HG03280 (cell line): ENCODE data around the gene FAM83B.

ENCODE experiments used
- ATAC-seq: cut with Tn5 transposase; IDR thresholded peaks from one replicate; pipeline ENCODE4 v1.9.1; 2021; ENCODE audit warnings: mild to moderate bottlenecking, moderate library complexity; ENCODE audit not compliant: unreplicated experiment

The FAM83B gene

DNA sequence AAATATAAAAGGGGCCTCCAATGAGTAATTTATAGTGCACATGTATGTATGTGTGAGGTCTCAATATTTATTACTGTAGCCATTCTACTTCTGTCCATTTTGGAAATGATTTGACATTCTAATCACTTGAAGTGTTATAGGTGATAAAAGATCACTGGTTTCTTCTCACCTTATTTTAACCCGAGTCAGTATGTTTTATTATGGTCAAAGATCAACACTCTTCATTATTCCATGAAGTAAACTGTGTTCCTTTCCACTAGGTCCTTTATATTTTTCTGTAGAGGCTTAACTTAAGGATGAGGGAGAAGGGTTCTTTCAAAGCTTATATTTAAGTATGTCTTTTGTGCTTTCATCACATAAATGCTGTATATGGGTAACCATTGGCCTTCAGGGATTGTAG is 47.2 kb downstream of the FAM83B start:
- no peak for ATAC-seq

- ATAC-seq: no peak
Measured at GRCh38 chr6:54896302-54896701, 49.7 kb downstream of the FAM83B start.

DNA sequence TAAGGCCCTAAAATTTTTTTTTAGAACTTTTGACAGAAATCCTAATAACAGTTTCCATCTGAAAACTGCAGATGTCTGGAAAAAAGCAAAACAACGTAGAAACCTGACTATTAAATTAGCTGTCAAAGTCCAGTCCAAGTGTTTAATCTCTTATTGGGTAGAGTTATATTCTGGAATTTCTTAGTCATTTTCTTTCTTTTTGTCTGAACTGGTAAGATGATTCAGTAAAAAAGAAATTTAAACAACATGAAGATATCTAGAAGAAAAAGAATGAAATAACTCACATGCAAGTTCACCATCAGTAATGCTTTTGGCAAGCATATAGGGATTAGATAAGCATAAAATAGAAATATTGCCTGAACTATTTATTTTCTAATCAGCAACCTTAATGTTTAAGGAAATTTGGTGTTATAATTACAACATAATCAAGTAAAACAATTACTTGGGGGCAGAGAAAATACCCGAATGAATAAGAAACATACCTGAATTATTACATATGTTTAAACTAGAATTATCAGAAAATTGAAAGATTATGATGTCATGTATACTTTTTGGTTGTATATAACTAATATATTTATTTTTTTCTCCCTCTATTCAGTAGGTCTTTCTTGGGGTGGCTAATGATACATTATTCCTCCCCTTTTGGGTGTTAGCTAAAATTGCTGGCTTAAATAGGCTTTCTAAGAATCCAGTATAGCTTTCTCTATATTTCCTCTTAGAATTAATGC is 51.1 kb downstream of the FAM83B start:
- ATAC-seq: no peak

DNA sequence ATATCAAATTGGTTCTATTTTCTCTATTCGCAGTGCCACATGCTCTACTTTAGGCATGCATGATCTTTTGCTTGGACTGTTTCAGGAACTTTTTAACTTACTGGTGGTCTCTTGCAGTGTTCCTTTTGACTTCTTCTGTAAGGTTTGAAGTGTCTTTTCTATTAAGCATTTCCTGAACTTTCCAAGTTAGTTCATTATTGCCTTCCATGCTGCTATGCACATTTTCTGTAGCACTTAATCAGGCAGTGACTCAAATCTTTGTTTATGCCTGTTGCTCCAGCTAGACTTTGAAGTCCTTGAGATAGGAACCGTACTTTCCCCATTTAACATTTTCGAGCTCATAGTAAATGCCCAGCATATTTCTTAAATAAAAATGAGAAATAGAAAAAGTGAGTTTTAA is 52.2 kb downstream of the FAM83B start:
- ATAC-seq: no peak

DNA sequence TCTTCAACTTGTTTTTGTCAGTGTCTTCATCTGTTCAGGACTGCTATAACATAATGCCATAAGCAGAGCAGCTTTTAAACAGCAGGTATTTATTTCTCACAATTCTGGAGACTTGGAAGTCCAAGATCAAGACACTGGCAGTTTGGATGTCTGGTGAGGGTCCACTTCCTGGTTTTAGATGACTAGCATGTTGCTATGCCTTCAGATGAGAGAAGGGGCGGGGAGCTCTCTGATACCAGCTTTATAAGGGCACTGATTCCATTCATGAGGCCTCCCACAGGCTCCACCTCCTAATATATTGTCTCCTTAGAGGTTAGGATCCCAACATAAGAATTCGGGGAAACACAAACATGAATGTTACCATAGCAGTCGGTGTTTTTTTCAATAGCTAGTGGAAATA is 52.9 kb downstream of the FAM83B start:
- ATAC-seq: no peak

- ATAC-seq: no peak
Measured at GRCh38 chr6:54899986-54900385, 53.4 kb downstream of the FAM83B start.

DNA sequence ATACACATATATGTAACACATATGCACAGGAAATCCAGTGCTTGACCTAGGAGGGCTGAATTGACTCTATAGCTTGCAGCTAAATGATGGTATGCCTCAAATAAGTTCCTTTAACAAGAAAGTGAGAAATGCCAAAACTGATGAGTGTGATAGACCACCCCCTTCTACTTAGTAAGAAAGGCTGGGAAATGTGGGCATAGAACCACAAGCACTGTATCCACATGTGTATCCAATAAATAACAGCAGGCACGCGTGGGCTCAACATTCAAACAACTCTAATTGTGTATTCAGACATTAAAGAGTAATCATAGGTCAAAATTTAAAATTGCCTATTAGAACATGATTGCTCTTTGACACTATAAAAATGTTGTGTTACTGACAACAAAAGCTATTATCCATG is 54.1 kb downstream of the FAM83B start:
- ATAC-seq: no peak

DNA sequence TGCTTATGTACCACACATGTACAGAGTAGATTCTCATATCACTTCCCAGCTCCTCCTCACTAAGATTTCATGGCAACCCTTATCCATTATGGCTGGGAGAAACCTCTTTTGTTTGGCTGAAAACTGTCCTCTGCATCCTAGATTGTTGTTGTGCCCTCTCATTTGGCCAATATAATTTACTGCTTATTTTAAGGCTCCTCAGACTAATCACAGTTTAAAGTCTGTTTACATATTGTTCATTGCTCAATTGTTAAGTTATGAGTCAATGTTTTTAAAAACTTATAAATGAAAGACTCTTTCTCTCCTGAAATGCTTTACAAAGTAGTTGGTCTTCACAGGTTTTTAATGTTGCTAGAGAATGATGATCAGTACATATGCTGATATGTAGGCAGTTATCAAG is 57.3 kb downstream of the FAM83B start:
- no peak for ATAC-seq

- ATAC-seq: no peak
Measured at GRCh38 chr6:54907355-54907754, 60.8 kb downstream of the FAM83B start.

- ATAC-seq: no peak
Measured at GRCh38 chr6:54909184-54909583, 62.6 kb downstream of the FAM83B start.

- ATAC-seq: no peak
Measured at GRCh38 chr6:54910431-54910884, 63.9 kb downstream of the FAM83B start.

DNA sequence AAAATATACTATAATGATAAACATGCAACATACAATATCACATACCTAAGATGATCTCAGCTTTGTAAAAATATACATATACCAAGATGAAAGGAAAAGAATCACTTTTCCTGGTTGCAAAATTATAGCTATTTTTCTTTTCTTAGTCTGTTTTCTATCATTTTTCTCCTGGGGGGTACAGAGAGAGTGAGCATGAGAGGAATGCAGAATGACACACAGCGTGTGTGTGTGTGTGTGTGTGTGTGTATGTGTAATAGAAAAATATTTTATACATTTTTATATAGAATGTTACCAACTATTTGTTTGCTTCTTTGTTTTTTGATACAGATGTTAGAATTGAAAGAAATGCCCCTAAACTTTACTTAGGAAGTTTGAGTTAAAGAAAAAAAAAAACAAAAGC is 64.3 kb downstream of the FAM83B start:
- ATAC-seq: no peak

DNA sequence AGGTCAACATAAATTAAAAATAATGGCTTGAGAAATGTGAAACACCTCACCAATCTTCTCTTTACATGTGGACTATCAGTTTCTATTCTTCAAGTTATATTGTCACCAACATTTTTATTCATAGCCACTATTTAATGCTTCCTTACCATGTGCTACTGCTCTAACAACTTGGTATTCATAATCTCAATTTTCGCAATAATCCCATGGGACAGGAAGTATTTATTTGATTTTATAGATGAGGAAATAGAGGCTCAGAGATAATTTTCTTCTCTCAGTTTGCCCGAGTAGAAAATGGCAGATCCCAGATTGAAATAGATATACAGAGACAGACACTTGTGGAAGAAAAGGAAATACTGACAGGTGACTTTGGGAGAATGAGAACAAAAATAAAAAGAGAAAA is 66.6 kb downstream of the FAM83B start:
- ATAC-seq: no peak

GRCh38 chr6:54916858-54917257 is 70.3 kb downstream of the FAM83B start:
- ATAC-seq: no peak

DNA sequence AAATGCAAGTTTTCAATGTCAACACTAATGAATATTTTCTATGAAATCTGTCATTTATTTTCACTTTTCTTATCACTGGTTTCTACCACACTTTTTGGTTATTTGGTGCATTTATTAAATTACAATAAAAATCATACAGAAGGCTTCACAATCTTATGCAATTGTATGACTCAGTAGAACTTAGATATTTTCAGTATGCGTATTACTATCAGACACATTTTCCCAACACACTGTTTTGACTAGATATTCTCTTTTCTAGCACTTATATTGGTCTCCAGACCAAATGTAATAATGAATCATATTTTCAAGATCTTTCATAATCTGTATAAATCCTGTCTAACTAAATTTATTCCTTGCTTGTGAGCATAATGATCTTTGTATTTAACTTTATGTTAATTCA is 74.1 kb downstream of the FAM83B start:
- ATAC-seq: no peak

GRCh38 chr6:54921891-54922290 is 75.3 kb downstream of the FAM83B start:
- ATAC-seq: no peak

DNA sequence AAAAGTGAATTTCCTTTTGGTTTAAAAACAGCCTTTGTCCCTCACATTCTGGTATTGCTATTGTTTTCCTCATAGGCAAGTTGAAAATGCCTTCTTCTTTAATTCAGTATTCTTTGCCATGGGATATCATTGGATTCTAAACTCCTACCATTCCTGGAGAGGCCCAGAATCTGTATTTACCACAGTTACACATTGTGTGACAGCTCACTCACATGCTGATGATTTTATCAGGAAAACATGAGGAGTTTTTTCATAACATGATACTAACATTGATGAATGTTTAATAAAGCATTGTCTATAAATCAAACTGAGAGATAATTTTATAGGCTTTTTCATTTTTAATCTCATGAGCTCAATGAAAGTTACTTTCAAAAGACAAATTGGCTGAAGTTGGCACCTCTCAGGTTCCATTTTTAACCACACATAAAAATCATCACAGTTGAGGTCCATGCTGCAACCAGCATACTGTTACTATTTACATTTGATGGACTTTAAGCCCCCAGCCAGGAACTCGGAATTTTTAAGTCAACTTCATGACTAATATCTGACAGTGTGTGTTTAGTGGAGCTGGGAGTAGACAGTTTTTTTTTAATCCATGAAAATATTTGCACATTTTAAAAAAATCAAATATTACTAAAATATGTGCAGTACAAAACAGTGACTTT is 82.8 kb downstream of the FAM83B start:
- no peak for ATAC-seq

- no peak for ATAC-seq
Measured at GRCh38 chr6:54932622-54933021, 86.1 kb downstream of the FAM83B start.

DNA sequence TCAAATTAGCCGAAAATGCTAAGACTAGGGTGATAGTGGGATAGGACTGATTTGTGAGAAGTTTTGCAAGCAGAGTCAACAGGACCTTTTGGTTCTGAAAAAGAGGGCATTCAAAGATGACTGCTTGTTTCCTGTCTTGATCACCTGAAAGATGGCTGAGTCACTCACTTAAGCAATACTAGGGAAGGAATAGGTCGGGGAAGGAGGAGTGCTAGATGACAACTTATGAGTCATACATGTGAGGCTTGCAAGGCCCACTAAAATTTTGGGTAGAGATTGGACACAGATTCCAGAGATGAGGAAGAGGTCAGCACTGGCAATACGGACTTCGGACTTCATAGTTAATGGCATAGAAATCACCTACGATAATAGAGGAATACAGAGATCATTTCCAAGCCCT is 89.2 kb downstream of the FAM83B start:
- ATAC-seq: no peak

DNA sequence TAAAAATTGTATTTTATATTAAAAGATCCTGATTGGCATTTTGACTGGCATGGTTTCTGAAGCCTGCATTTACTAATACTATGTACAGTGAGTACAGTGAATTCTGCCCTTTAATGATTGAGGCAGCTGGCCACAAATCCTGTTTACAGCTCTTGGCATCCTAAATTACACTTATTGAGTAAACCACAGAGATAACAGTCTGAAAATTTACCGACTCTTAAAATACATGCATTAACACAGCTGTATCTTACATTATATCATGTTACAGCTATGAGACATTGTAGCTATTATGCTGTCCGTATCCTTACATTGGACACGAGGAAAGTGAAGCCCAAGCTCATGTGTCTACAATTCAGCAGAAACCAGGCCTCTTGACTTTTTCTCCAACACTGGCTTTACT is 90.8 kb downstream of the FAM83B start:
- ATAC-seq: no peak

DNA sequence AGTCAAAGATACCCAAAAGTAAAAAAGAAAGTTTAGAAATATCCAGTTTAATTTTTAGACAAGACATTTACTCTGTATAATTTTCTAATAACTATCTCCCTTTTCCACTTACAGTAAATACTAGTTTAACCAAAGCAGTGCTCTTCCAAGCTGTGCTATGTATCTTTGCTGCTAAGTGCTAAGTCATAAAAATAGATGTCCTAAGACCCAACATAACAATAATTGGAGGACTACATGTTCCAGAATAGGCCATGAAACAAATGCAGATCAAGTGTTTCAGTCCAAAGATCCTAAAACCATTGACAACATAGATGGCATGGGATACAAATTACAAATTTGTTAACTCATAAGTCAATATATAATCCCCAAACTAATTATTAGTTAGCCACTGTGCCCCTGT is 111.1 kb downstream of the FAM83B start:
- ATAC-seq: no peak

DNA sequence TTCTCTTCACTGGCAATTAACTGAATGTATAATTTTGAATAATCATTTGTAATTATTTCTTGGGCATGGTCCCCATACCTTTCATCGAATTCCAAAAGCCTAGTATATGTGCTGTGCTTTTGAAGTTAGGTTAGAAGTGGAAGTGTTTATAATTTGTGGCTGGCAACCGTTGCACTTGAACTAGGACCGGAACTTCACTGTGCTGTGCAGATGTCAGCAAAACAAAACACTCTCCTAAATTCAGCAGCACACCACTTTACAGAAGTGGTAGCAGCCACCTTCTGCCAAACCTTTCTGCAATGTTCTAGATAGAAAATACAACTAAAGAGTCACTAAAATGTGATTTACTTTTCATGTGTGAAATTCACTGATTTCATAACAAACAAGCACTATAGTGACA is 111.9 kb downstream of the FAM83B start:
- no peak for ATAC-seq

DNA sequence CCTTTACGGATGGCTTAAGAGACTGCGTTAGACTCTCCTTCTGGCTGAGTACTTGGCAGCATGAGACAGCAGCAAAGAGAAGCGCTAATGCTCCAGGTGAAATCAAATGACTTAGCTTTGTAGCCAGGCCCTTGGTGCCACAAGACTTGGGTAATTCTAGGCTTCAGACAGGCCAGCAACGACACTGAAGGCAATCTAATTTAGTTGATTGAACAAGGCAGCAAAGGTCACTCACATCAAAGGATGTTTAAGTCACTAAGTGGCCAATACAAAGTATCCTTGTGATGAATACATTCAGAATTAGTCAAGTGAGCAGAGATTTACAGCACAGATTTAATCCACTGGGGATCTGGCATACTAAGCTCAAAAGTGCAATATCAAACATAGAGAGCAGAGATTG is 113.2 kb downstream of the FAM83B start:
- no peak for ATAC-seq
